Stimulated activated CD8-positive, alpha-beta memory T cell treated with anti-CD3 and anti-CD28 coated beads, Interleukin-7, amount 100 ng/mL, for 1 hour (primary cell): Measurements from ENCODE around the gene CDH15.
A peak's percentile ranks its signal among the peaks of the same experiment; 100 is the strongest.

Experiments used
- DNase-seq, 2 donors: peaks; one replicate each; pipeline ENCODE4 v3.0.0-alpha.2; 2020; ENCODE audit warnings: low read depth in 2 of 2

The CDH15 gene

GRCh38 chr16:89171216-89172170 is at the start of gene CDH15:
Gene CDH15 (plus strand): TSS chr16:89171748. CDS start chr16:89171832, 84 bp downstream.
- DNase-seq = peak; percentile 72 to 85

GRCh38 chr16:89122322-89122851 is 49.2 kb upstream of the CDH15 start:
- peak; percentile 17 to 20 for DNase-seq

- no peak for DNase-seq
Measured at GRCh38 chr16:89123001-89123830, 48.3 kb upstream of the CDH15 start.

GRCh38 chr16:89123831-89124100 is 47.8 kb upstream of the CDH15 start:
- DNase-seq = no peak

- no peak for DNase-seq
Measured at GRCh38 chr16:89129378-89129777, 42.2 kb upstream of the CDH15 start.

- DNase-seq = no peak
Measured at GRCh38 chr16:89130448-89130847, 41.1 kb upstream of the CDH15 start.

GRCh38 chr16:89131783-89132182 is 39.8 kb upstream of the CDH15 start:
- DNase-seq = no peak

GRCh38 chr16:89132194-89133005 is 39.1 kb upstream of the CDH15 start:
- DNase-seq = no peak

- DNase-seq = no peak
Measured at GRCh38 chr16:89133457-89134127, 38.0 kb upstream of the CDH15 start.

GRCh38 chr16:89134269-89134668 is 37.3 kb upstream of the CDH15 start:
- DNase-seq = no peak

GRCh38 chr16:89135166-89135565 is 36.4 kb upstream of the CDH15 start:
- no peak for DNase-seq

- no peak for DNase-seq
Measured at GRCh38 chr16:89135971-89136765, 35.4 kb upstream of the CDH15 start.

- no peak for DNase-seq
Measured at GRCh38 chr16:89136931-89137330, 34.6 kb upstream of the CDH15 start.

GRCh38 chr16:89137666-89138512 is 33.7 kb upstream of the CDH15 start:
- no peak for DNase-seq

- DNase-seq = no peak
Measured at GRCh38 chr16:89138513-89138795, 33.1 kb upstream of the CDH15 start.

- no peak for DNase-seq
Measured at GRCh38 chr16:89138843-89139520, 32.6 kb upstream of the CDH15 start.

GRCh38 chr16:89139907-89140361 is 31.6 kb upstream of the CDH15 start:
- no peak for DNase-seq

- no peak for DNase-seq
Measured at GRCh38 chr16:89140401-89140800, 31.1 kb upstream of the CDH15 start.
